ENCODE data around the gene SMTNL1. TPM values are rescaled to one million over a fixed set of nuclear protein-coding genes. Genes with fewer than 3 reads are reported as not detected.

SMTNL1 gene
- total and polyA plus RNA-seq, 9 of the 15 experiments (the other 6 are each of a cell fraction or from before 2014, with no cell fraction given) = not detected

GRCh38 chr11:57521116-57521515 lies 16.3 kb upstream of the SMTNL1 start:
- in situ Hi-C loops (cut with MboI) (loop anchor here (10.0 kb wide), 1 partner anchor 176 kb away; no protein-coding TSS in a partner anchor), intact Hi-C loops (cut with micrococcal nuclease) (no loop called here)
- BruUV-seq (replicated peaks) = no TSS peak
- Histone ChIP-seq H3K79me2 (ENCODE audit: control insufficient read depth, insufficient read depth, low read length) (no peaks in the 10 kb centered on the region; the same call in 2 of the 3 replicates), H3K4me1 (replicated peaks in 1 of 2; ENCODE audit: control insufficient read depth in 2 of 2, insufficient read depth in 2 of 2, low read length in 2 of 2) (peaks cover 0 to 3% of the 10 kb centered on the region in 2 experiments; a peak in 3 of 5 replicates), H4K20me1 (replicated peaks; ENCODE audit: control insufficient read depth, insufficient read depth, low read length) (no peaks in the 10 kb centered on the region), H2AFZ (ENCODE audit: low read depth, low read length) (no peak overlapping the region), H3K4me3 (no peak overlapping the region), H3K27ac (ENCODE audit: extremely low read depth, low read depth, low read length) (no peak overlapping the region), H3K27me3 (ENCODE audit: control insufficient read depth in 2 of 2, insufficient read depth in 2 of 2, low read length in 2 of 2) (no peaks in the 10 kb centered on the region), H3K36me3 (ENCODE audit: control insufficient read depth, insufficient read depth, low read length) (no peaks in the 10 kb centered on the region; the same call in 2 of the 3 replicates), H3K9me1 (ENCODE audit: control insufficient read depth, insufficient read depth, low read length) (no peaks in the 10 kb centered on the region), H3K9me3 (replicated peaks; ENCODE audit: control insufficient read depth, insufficient read depth, low read depth, low read length) (no peaks in the 10 kb centered on the region), H3K9ac (ENCODE audit: insufficient read depth in 1 of 2, low read depth in 2 of 2, low read length in 2 of 2) (no peak overlapping the region), H3K4me2 (ENCODE audit: insufficient read depth, low read length) (no peak overlapping the region)
- TF ChIP-seq TARDBP (IDR thresholded peaks at IDR 0.05) = no peak
- TF ChIP-seq CBX2 (IDR thresholded peaks at IDR 0.05; ENCODE audit: insufficient read depth, low read length, poor library complexity, severe bottlenecking) = no peak
- peak; percentile 31 for TF ChIP-seq CBFA2T3 (IDR thresholded peaks at IDR 0.05)
- no peak for TF ChIP-seq CREM (IDR thresholded peaks at IDR 0.05; ENCODE audit: low read depth)
- TF ChIP-seq VEZF1 (CRISPR knock-in tag; IDR thresholded peaks at IDR 0.05) = no peak
- no peak for TF ChIP-seq ASH1L (IDR thresholded peaks at IDR 0.05; ENCODE audit: borderline replicate concordance, low read depth, partially characterized antibody)
- 95% methylated on average over 2 of the region's 2 CpGs for WGBS (ENCODE audit: insufficient coverage, low coverage, missing lambda C conversion rate)
- ChIA-PET CTCF (ENCODE audit: low intra/inter-chr PET ratio) (interaction anchor here (0.5 kb wide), 1 partner anchor 173 kb away, joined by 3 read pairs; no protein-coding TSS in a partner anchor), POLR2A (interaction anchor here (0.7 to 0.8 kb wide), 2 partner anchors 19 to 178 kb away, joined by 3 to 8 read pairs; no protein-coding TSS in a partner anchor)
- FAIRE-seq (no peak), ATAC-seq (no peak), DNase-seq (ENCODE audit: extremely low read depth in 1 of 4, low spot score in 3 of 4) (no peak)

All from K562 (cell line).